ENCODE data around the gene ODF2.

ODF2 gene

GRCh38 chr9:128548876-128549275 lies 93.1 kb downstream of the ODF2 start:
- TF ChIP-seq CTCF (IDR thresholded peaks at IDR 0.05; ENCODE audit: low read length, missing control alignments), result no peak
- no peak for DNase-seq (ENCODE audit: low read depth)
- no peak overlapping the region for H3K4me3 ChIP-seq (replicated peaks; ENCODE audit: low read depth, low read length)

DNA sequence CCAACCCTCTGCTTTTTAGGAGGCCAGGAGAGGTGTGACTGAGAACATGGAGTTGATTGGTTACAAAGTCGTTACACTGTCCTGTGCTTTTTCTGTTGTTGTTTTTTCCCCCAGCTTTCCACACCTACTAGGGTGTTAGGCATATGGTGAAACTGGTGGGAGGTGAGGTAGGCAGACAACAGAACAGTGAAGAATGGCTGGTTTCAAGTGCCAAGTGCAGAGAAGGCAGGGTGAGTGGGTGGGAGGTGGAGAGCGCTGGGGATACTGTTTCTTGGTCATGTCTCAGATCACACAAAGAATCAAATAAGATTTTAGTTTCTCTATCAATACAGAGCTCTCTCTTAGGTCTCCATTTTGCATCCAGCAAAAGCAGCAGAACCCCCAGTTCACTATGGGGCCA lies 94.4 kb downstream of the ODF2 start:
- TF ChIP-seq CTCF (IDR thresholded peaks at IDR 0.05; ENCODE audit: low read length, missing control alignments), result no peak
- no peak overlapping the region for H3K4me3 ChIP-seq (replicated peaks; ENCODE audit: low read depth, low read length)
- no peak for DNase-seq (ENCODE audit: low read depth)

Data from fibroblast of pulmonary artery (primary cell).